ENCODE data around the gene PDE9A.

Gene PDE9A

DNA sequence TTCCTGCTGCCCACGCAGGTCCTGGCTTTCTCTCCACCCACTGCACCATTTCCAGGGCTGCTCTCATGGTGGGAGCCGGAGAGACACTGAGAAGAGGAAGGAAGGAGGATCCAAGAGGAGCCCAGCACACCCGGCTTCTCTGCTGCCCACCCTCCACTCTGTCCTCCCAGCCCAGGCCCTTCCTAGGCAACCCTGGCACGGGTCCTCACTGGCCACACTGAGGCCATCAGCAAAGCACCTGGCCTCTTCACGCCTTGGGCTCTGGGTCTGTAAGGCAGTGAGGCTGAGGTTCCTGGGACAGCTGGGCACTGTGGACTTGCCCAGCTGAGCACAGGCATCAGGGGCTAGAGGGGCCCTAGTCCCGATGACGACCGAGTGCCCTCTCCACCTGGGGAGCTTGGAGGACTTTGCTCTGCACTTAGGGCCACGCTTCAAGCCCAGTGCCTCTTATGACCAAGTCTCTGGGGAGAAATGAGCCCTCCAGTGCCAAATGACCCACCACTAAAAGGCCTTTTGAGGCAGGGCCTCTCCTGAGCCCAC, 43.1 kb downstream of the PDE9A start:
- Histone ChIP-seq H3K36me3 (ENCODE audit: control insufficient read depth, insufficient read depth, low read length) (no peaks in the 10 kb centered on the region), H3K4me3 (replicated peaks; ENCODE audit: low read depth, low read length) (no peak overlapping the region), H3K27me3 (replicated peaks; ENCODE audit: control insufficient read depth, insufficient read depth, low read length) (no peaks in the 10 kb centered on the region; the same call in 1 of the 2 replicates)
- DNase-seq (ENCODE audit: extremely low read depth, insufficient read length) = no peak
- no peak for TF ChIP-seq CTCF (IDR thresholded peaks at IDR 0.05; ENCODE audit: insufficient read depth, low read length, poor library complexity, severe bottlenecking)

DNA sequence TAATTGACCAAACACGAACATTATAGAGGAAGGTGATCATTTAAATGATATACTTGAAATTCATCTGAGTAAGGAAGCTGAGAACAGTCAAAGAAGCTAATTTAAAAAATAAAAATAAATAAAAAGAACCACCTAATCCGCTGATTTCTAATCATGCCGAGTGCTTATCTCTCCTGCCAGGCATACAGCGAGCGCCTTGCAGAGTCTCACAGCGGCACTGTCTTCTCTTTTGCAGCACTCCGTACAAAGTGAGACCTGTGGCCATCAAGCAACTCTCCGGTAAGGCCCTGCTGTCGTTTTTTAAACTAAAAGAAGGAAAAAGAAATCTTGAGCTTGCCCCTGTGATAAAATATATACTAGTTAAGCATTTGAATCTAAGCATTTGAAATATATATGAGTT, 45.3 kb downstream of the PDE9A start:
- no peak overlapping the region for H3K4me3 ChIP-seq (replicated peaks; ENCODE audit: low read depth, low read length)

DNA sequence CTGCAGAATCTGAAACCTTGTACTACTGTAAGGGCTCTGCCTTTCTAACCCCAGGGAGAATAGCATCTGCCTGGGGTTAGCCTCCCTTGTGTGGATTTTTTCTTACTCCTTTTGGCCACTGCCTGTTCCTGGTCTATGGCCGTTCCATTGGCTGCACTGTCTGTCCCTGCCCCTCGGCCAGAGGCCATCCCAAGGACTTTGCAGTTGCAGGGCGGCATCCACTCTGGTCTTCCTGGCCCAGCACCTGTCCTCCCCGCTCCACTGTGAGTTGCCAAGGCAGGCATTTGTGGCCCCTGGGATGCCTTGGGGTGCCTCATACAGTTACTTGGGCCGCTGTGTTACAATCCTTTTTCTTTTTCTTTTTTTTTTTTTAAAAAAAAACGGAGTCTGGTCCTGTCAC, 45.8 kb downstream of the PDE9A start:
- H3K4me3 ChIP-seq (replicated peaks; ENCODE audit: low read depth, low read length) = no peak overlapping the region
- no peaks in the 10 kb centered on the region; the same call in 1 of the 2 replicates for H3K27me3 ChIP-seq (replicated peaks; ENCODE audit: control insufficient read depth, insufficient read depth, low read length)
- no peak for DNase-seq (ENCODE audit: extremely low read depth, insufficient read length)
- TF ChIP-seq CTCF (IDR thresholded peaks at IDR 0.05; ENCODE audit: insufficient read depth, low read length, poor library complexity, severe bottlenecking) = no peak
- no peaks in the 10 kb centered on the region for H3K36me3 ChIP-seq (ENCODE audit: control insufficient read depth, insufficient read depth, low read length)

More for the DNA sequence above, 45.3 kb downstream of the PDE9A start:
- Histone ChIP-seq H3K27me3 (replicated peaks; ENCODE audit: control insufficient read depth, insufficient read depth, low read length) (no peaks in the 10 kb centered on the region; the same call in 1 of the 2 replicates), H3K36me3 (ENCODE audit: control insufficient read depth, insufficient read depth, low read length) (no peaks in the 10 kb centered on the region)
- TF ChIP-seq CTCF (IDR thresholded peaks at IDR 0.05; ENCODE audit: insufficient read depth, low read length, poor library complexity, severe bottlenecking) = no peak
- DNase-seq (ENCODE audit: extremely low read depth, insufficient read length) = no peak

DNA sequence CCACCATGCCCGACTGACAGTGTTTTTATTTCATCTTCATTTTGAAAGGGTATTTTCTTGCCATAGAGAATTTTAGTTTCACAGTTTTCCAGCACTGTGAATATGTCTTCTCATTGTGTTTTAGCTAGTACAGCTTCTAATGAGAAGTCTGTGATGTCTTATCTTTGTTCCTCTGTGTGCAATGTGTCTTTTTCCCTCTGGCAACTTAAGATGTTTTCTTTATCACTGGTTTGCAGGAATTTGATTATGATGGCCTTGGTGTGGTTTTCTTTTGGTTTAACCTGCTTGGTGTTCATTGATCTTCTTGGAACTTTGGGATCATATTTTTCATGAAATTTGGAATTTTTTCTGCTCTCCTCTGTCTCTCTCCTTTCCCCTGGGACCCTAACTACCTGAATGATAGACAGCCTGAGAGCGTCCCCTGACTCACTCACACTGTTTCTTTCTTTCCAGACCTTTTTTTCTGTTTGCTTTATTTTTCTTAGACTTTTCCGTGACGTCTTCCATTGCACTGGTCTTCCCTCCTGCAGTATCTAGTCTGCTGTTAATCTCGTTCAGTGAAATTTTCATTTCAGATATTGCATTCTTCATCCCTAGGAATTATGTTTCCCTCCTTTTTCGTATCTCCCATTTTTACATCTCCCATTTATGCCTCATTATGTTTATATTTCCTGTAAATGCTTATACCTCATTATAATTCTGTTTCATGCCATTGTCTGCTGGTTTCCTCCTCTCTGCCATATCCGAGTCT, 48.5 kb downstream of the PDE9A start:
- no peaks in the 10 kb centered on the region; the same call in 1 of the 2 replicates for H3K27me3 ChIP-seq (replicated peaks; ENCODE audit: control insufficient read depth, insufficient read depth, low read length)
- no peak for DNase-seq (ENCODE audit: extremely low read depth, insufficient read length)
- no peak for TF ChIP-seq CTCF (IDR thresholded peaks at IDR 0.05; ENCODE audit: insufficient read depth, low read length, poor library complexity, severe bottlenecking)

DNA sequence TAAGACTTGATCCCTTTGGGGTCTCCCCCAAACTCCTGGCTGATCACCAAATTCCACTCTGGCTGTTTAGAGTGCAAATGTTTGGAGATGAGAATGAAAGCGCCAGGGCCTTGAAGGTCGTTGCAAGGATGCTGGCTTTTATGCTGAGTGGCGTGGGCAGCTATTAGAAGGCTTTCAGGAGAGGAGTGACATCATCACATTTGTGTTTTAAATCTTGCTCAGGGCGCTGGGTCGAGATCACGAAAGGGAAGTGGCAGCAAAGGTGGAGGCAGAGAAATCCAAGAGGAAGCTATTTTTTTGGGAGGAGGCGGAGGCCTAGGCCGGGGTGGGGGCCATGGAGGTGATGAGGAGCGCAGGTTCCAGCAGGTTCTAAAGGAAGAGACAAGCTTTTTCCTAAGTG, 49.3 kb downstream of the PDE9A start:
- H3K27me3 ChIP-seq (replicated peaks; ENCODE audit: control insufficient read depth, insufficient read depth, low read length) = no peaks in the 10 kb centered on the region; the same call in 1 of the 2 replicates
- no peak for TF ChIP-seq CTCF (IDR thresholded peaks at IDR 0.05; ENCODE audit: insufficient read depth, low read length, poor library complexity, severe bottlenecking)
- H3K4me3 ChIP-seq (replicated peaks; ENCODE audit: low read depth, low read length) = no peak overlapping the region
- DNase-seq (ENCODE audit: extremely low read depth, insufficient read length) = no peak
- H3K36me3 ChIP-seq (ENCODE audit: control insufficient read depth, insufficient read depth, low read length) = no peaks in the 10 kb centered on the region

More for the DNA sequence above, 48.5 kb downstream of the PDE9A start:
- Histone ChIP-seq H3K4me3 (replicated peaks; ENCODE audit: low read depth, low read length) (no peak overlapping the region), H3K36me3 (ENCODE audit: control insufficient read depth, insufficient read depth, low read length) (no peaks in the 10 kb centered on the region)
